Natural killer cell treated with Interleukin-12 subunit alpha and Interleukin-12 subunit beta and Interleukin-15 and Interleukin-18, amount 100 ng/mL, for 72 hours (primary cell): ENCODE data around the gene ST3GAL3. TPM values are rescaled to one million over a fixed set of nuclear protein-coding genes. Genes with fewer than 3 reads are reported as not detected.

Experiments used
- ATAC-seq, 2 donors: fragments of 150-1000 bp; cut with Tn5 transposase in 1 of 2; sonication (Bioruptor Pico), chemical (Tn5 transposase) in 1 of 2; 2 replicates each; pipeline ENCODE4 v1.10.0; 2021
- DNase-seq: peaks from one replicate; pipeline ENCODE4 v3.0.0; 2022; ENCODE audit warnings: low spot score
- H3K27ac Mint-ChIP-seq, 2 donors: 1 replicate in 1 of 2; 2 replicates in 1 of 2; pipeline ENCODE4 v1.8.0; 2022; ENCODE audit warnings: mixed read lengths in 2 of 2, mild to moderate bottlenecking in 1 of 2, moderate library complexity in 1 of 2
- H3K27me3 Mint-ChIP-seq, 2 donors: 1 replicate in 1 of 2; 2 replicates in 1 of 2; pipeline ENCODE4 v1.8.0; 2022; ENCODE audit warnings: mixed read lengths in 2 of 2
- H3K36me3 Mint-ChIP-seq: one replicate; pipeline ENCODE4 v1.8.0; 2022; ENCODE audit warnings: mixed read lengths
- H3K4me1 Mint-ChIP-seq, 2 donors: 1 replicate in 1 of 2; 2 replicates in 1 of 2; pipeline ENCODE4 v1.8.0; 2022; ENCODE audit warnings: low read depth in 2 of 2, mixed read lengths in 2 of 2, mild to moderate bottlenecking in 1 of 2
- H3K4me3 Mint-ChIP-seq: one replicate; pipeline ENCODE4 v1.8.0; 2022; ENCODE audit warnings: mixed read lengths
- H3K9me3 Mint-ChIP-seq: 2 replicates; pipeline ENCODE4 v1.8.0; 2022; ENCODE audit warnings: mixed read lengths
- total RNA-seq, 2 donors: library from RNA; stranded (reverse); gene quantifications; one replicate each; pipeline ENCODE4 v1.2.3, GENCODE V29; 2022

ST3GAL3 gene
- total RNA-seq, 2 donors from 2014 or later, result 20.7 to 49.4 TPM

DNA sequence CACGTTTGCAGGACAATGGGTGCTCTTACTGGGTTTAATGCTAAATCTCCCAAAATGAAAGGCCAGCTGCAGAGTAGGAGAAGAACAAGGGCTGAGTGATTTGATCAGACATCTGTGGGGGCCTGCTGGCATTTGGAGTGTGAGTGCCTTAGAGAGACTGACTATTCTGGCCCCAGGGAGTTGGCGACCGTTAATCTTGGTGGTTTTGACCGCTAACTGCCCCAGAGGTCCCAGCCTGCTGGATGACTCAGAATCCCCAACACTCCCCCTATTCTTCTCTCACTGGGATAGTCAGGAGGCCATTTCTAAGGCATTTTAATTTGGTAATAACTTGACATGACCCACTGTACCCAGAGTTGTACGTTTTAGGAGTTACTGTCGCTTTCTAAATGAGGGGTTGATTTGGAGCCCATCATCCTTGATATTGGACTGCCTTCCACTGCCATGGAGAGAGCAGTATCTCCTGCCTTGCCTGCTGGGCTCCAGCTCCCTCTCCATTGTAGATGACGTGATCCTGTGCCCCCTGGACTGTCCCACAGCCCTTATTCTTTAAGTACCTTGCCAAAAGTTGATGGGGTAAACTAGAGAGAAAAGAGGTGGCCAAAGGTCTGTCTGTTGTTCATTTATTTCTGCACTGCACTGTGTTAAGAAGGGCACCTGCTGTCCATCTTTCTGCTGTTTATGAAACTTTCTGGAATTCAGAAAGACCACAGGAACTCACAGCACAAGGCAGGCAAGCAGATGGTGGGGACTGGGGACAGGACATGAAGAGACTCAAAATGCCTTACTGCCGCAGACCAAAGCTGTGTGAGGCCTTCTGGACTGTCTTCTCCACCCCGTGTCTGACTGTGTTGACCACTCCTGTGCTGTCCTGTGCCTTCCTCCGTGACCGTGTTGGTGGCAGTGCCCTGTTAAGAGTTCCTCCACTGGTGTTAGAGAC, 128.0 kb downstream of the ST3GAL3 start:
- Mint-ChIP-seq H3K36me3 (no peaks in the 10 kb centered on the region), H3K27me3 (no peaks in the 10 kb centered on the region), H3K4me3 (no peak overlapping the region), H3K9me3 (no peaks in the 10 kb centered on the region), H3K4me1 (peaks cover 23 to 33% of the 10 kb centered on the region in 2 donors), H3K27ac (peak overlapping the region; percentile 20 to 33)
- DNase-seq, result no peak
- ATAC-seq, result no peak

DNA sequence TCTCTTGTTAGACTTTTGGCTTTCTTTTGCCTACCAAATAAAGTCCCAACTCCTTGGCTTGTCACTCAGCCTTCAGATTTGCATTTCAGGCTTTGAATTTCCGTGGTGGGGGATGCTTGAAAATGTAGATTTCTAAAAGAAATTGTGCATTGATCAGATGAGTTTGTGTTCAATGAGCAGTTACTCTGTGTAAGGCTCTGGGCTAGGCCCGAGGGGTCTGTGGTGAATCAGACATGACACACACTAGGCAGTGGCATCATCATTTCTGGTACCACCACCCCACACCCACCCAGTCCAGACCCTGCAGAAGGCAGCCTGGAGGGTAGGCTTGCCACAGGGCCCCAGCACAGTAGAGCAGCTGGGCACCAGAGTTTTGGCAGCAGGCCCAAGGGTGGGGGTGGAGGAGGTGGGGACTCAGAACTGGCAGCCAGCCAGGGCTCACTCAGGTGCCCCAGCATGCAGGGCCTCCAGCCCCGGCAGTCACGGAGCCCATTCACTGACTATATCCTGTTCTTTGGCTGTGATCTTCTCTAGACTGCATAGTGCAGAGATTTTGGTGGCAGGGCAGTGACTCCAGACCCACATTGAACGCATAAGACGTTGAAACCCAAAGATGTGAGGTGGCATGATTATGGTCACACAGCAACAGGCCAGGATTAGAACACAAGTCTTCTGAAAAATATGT, 129.1 kb downstream of the ST3GAL3 start:
- Mint-ChIP-seq H3K9me3 (no peaks in the 10 kb centered on the region), H3K27me3 (no peaks in the 10 kb centered on the region), H3K4me3 (no peak overlapping the region), H3K4me1 (peaks cover 27 to 38% of the 10 kb centered on the region in 2 donors), H3K36me3 (peaks cover 5% of the 10 kb centered on the region), H3K27ac (peak overlapping the region in 1 of 2 donors; percentile 20)
- DNase-seq (no peak), ATAC-seq (peak in 1 of 2 donors; percentile 45)

DNA sequence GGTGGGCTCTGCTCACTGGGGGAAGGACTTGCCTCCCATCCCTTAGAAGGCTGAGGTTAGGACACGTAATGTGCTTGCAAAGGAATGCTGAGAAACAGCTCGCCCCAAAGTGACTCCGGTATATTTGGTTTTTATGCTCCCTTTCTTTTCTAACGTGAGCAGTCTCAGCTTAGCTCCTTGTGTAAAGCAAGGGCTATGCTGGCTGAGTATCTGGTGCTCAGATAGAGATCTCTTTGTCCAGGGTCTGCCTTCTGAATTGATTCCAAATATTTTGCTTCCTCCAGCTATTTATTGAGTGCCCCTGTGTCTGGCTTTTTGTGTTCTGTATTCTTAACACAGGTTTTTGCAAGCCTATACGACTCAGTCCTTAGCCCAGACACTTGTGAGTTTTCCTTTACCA, 131.7 kb downstream of the ST3GAL3 start:
- DNase-seq (no peak), ATAC-seq (no peak)
- no peaks in the 10 kb centered on the region for H3K9me3 Mint-ChIP-seq
- no peaks in the 10 kb centered on the region for H3K27me3 Mint-ChIP-seq
- no peak overlapping the region for H3K4me3 Mint-ChIP-seq
- peaks cover 19 to 27% of the 10 kb centered on the region in 2 donors for H3K4me1 Mint-ChIP-seq
- no peak overlapping the region for H3K27ac Mint-ChIP-seq
- peaks cover 21% of the 10 kb centered on the region for H3K36me3 Mint-ChIP-seq

DNA sequence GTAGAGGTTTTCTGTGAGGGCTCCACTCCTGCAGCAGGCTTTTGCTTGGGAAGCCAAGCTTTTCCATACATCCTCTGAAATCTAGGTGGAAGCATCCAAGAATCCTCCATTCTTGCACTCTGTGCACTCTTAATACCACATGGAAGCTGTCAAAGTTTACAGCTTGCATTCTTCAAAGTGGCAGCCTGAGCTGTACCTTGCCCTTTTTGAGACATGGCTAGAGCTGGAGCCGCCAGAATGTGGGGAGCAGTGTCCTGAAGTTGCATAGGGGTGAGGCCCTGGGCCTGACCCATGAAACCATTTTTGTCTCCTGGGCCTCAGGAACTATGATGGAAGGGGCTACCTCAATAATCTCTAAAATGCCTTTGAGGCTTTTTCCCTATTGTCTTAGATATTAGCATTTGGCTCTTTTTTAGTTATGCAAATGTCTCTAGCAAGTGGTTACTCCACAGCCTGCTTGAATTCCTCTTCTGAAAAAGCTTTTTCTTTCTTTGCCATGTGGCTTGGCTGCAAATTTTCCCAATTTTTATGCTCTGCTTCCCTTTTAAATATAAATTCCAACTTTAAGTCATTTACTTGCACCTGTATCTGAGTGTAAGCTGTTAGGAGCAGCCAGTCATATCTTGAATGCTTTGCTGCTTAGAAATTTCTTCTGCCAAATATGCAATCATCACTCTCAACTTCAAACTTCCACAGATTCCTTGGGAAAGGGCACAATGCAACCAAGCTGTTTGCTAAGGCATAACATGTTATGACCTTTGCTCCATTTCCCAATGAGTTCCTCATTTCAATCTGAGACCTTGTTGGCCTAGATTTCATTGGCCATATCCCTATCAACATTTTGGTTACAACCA, 134.2 kb downstream of the ST3GAL3 start:
- Mint-ChIP-seq H3K4me3 (no peak overlapping the region), H3K4me1 (peaks cover 11 to 15% of the 10 kb centered on the region in 2 donors), H3K36me3 (peaks cover 21% of the 10 kb centered on the region), H3K27ac (no peak overlapping the region), H3K27me3 (no peaks in the 10 kb centered on the region), H3K9me3 (no peaks in the 10 kb centered on the region)
- DNase-seq (no peak), ATAC-seq (no peak)

DNA sequence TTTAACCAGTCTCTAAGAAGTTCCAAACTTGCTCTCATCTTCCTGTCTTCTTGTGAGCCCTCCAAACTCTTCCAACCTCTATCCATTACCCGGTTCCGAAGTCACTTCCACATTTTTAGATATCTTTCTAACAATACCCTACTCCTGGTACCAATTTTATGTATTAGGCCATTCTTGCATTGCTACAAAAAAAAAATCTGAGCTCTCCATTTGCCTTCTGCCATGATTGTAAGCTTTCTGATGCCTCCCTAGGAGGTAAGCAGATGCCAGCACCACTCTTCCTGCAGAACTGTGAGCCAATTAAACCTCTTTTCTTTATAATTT, 134.8 kb downstream of the ST3GAL3 start:
- no peak for ATAC-seq

DNA sequence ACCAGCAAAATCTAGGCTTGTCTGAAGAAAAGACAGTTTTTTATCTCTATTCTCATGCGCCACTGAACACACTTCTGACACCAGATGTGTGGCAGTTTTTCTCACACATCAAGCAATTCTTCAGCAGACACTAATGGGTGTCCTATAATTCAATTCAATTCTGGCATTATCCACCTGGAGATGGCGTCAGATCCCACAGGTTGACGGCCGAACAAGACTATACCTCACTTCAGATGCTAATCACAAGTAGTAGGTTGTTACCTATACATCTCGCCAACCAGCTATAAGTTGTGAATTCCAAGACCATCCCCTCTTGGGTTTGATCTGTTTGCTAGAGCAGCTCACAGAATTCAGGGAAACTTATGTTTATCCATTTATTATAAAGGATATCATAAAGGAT, 136.3 kb downstream of the ST3GAL3 start:
- H3K27me3 Mint-ChIP-seq, result no peaks in the 10 kb centered on the region
- no peak overlapping the region for H3K27ac Mint-ChIP-seq
- peaks cover 13 to 14% of the 10 kb centered on the region in 2 donors for H3K4me1 Mint-ChIP-seq
- no peaks in the 10 kb centered on the region for H3K9me3 Mint-ChIP-seq
- peaks cover 21% of the 10 kb centered on the region for H3K36me3 Mint-ChIP-seq
- no peak for ATAC-seq
- no peak for DNase-seq
- no peak overlapping the region for H3K4me3 Mint-ChIP-seq

More for the DNA sequence above, 134.8 kb downstream of the ST3GAL3 start:
- H3K27ac Mint-ChIP-seq, result no peak overlapping the region
- no peak for DNase-seq
- peaks cover 21% of the 10 kb centered on the region for H3K36me3 Mint-ChIP-seq
- no peaks in the 10 kb centered on the region for H3K9me3 Mint-ChIP-seq
- no peaks in the 10 kb centered on the region for H3K27me3 Mint-ChIP-seq
- H3K4me3 Mint-ChIP-seq, result no peak overlapping the region
- H3K4me1 Mint-ChIP-seq, result peaks cover 13% of the 10 kb centered on the region in 2 donors

DNA sequence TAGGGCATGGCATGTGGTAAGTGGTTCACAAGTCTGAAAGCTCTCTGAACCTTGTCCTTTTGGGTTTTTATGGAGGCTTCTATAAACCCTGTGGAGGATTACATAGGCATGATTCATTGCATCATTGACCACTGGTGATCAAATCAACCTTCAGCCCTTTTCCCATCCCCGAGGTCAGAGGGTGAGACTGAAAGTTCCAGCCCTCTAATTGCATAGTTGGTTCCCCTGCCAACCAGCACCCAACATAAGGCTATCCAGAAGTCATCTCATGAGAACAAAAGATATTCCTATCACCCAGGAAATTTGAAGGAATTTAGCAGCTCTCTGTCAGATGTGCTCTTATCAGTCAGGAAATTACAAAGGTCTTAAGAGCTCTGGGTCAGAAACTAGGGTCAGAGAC, 136.8 kb downstream of the ST3GAL3 start:
- no peak for ATAC-seq
- Mint-ChIP-seq H3K4me3 (no peak overlapping the region), H3K4me1 (peaks cover 13 to 14% of the 10 kb centered on the region in 2 donors), H3K27me3 (no peaks in the 10 kb centered on the region), H3K36me3 (peaks cover 21% of the 10 kb centered on the region), H3K27ac (no peak overlapping the region), H3K9me3 (no peaks in the 10 kb centered on the region)
- no peak for DNase-seq

DNA sequence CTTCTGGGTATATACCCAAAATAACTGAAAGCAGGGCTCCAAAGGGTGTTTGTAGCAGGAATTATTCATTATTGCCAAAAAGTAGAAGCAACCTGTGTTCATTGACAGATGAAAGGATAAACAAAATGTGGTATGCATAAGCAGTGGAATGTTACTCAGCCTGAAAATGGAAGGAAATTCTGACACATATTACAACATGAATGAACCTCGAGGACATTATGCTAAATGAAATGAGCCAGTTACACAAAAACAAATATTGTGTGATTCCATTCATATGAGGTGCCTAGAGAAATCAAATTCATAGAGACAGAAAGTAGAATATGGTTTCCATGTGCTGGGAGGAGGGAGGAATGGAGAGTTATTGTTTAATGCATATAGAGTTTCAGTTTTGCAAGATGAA, 140.0 kb downstream of the ST3GAL3 start:
- peaks cover 14 to 16% of the 10 kb centered on the region in 2 donors for H3K4me1 Mint-ChIP-seq
- no peak for DNase-seq
- H3K4me3 Mint-ChIP-seq, result no peak overlapping the region
- H3K27me3 Mint-ChIP-seq, result no peaks in the 10 kb centered on the region
- no peak for ATAC-seq
- peaks cover 9% of the 10 kb centered on the region for H3K36me3 Mint-ChIP-seq
- H3K9me3 Mint-ChIP-seq, result no peaks in the 10 kb centered on the region
- H3K27ac Mint-ChIP-seq, result no peak overlapping the region

DNA sequence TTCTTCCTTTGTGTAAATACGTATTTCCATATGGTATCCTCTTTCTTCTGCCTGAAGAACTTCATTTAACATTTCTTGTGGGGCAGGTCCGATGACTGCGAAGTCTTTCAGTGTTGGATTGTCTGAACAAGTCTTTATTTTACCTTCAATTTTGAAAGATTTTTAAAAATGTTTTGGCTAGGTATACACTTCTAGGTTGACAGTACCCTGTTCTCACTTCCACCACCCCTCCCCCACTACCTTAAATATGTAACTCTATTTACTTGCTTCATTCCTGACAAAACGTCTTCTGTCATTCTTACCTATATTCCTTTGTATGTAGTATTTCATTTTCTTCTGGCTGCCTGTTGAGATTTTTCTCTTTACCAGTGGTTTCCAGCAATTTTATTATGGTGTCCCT, 140.5 kb downstream of the ST3GAL3 start:
- DNase-seq, result no peak
- H3K4me3 Mint-ChIP-seq, result no peak overlapping the region

DNA sequence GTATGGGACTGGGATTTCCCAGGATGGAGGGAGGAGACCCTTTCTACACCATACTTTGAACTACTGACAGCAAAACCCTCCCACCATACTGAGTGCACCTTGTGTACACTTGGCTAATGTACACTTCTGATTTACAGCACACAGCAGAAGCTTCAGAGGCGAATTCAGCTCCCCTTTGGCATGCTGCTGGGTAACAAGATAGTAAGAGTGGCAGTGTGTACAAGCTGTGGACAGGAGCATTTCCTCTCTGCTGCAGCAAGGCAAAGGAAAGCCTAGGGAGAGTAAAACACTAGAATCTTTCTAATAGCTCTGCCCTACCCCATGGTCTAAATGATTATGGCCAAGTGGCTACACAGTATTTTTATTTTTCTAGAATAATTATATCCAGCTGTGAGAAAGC, 142.3 kb downstream of the ST3GAL3 start:
- H3K4me1 Mint-ChIP-seq, result peaks cover 33 to 37% of the 10 kb centered on the region in 2 donors
- H3K4me3 Mint-ChIP-seq, result no peak overlapping the region
- no peaks in the 10 kb centered on the region for H3K9me3 Mint-ChIP-seq
- no peaks in the 10 kb centered on the region for H3K36me3 Mint-ChIP-seq
- DNase-seq, result no peak
- H3K27ac Mint-ChIP-seq, result no peak overlapping the region
- ATAC-seq, result no peak
- no peaks in the 10 kb centered on the region for H3K27me3 Mint-ChIP-seq

More for the DNA sequence above, 140.5 kb downstream of the ST3GAL3 start:
- peaks cover 18 to 20% of the 10 kb centered on the region in 2 donors for H3K4me1 Mint-ChIP-seq
- H3K27ac Mint-ChIP-seq, result no peak overlapping the region
- ATAC-seq, result no peak
- no peaks in the 10 kb centered on the region for H3K27me3 Mint-ChIP-seq
- no peaks in the 10 kb centered on the region for H3K9me3 Mint-ChIP-seq
- H3K36me3 Mint-ChIP-seq, result peaks cover 5% of the 10 kb centered on the region

DNA sequence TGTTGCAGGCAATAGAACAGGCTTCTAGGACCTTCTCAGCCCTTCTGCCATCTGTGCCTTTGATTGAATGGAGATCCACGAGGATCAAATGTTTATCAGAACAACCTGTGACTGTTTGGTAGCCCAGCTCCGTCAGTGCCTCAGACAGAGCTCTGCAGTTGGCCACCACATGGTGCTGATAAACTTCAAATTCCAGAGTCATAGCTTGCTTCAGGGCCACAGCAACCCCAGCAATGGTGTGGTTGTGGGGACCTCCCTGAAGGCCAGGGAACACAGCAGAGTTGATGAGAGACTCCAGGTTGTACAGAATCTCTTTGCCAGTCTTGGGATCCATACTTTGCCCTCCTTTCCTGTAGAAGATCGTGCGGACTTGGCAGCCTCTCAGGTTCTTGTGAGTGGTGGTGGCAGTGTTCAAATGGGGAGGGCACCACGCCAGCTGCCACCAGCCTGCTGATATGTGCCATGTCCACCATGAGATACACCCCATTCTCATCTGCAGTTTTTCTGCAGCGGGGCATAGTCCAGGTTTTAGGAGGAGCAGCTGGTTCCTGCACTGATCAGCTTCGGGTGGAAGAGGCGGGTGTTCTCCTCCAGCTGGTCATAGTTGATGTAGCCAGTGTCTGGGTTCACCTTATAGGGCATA, 143.4 kb downstream of the ST3GAL3 start:
- ATAC-seq (no peak), DNase-seq (no peak)
- Mint-ChIP-seq H3K4me3 (no peak overlapping the region), H3K9me3 (no peaks in the 10 kb centered on the region), H3K27me3 (no peaks in the 10 kb centered on the region), H3K4me1 (peaks cover 38 to 42% of the 10 kb centered on the region in 2 donors), H3K36me3 (no peaks in the 10 kb centered on the region), H3K27ac (no peak overlapping the region)

DNA sequence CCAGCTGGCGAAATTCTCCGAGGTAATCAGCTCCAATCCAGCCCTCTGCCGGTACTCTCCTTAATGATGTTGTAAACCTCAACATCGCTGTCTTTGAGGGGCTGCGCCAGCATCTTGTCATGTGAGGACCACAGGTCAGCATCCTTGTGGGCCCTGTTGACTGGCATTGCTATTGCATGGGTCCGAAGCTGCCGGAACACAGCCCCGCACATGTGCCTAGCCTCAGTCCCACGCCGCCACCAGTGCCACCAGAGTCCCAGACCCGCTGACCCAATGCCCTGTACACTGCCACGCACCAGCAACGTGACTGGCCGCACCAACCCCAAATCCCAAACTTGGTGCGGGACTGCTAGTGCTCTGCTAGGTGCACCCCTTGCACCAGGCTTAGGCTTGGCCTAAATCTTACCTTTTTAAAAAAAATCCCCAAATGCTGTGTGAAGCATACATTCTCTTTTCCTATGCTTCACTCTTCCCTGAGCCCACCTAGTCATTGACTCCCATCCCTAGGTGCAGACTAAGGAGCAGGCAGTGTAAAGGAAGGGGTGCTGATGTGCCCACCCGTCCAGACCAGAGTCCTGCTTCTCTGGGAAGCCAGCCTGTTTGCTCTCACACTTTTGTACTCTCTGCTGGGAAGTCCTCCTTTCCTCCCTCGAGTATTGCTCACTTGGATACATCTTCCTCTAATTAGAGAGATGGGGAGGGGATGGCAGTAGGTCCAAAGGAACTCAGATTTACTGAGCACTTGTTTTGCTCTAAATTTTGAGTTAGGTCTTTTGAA, 144.4 kb downstream of the ST3GAL3 start:
- H3K36me3 Mint-ChIP-seq, result no peaks in the 10 kb centered on the region
- H3K4me1 Mint-ChIP-seq, result peaks cover 39 to 42% of the 10 kb centered on the region in 2 donors
- no peak overlapping the region for H3K4me3 Mint-ChIP-seq
- H3K9me3 Mint-ChIP-seq, result no peaks in the 10 kb centered on the region
- ATAC-seq, result no peak
- DNase-seq, result no peak
- H3K27me3 Mint-ChIP-seq, result no peaks in the 10 kb centered on the region
- H3K27ac Mint-ChIP-seq, result peak overlapping the region; percentile 14 to 16
